Activated CD4-positive, alpha-beta T cell treated with anti-CD3 and anti-CD28 coated beads, Interleukin-2, amount 10 ng/mL, durations not matched to agents 24 days and 14 days (primary cell): ENCODE data around the gene HOXC10. TPM values are rescaled to one million over a fixed set of nuclear protein-coding genes. Genes with fewer than 3 reads are reported as not detected.

Source experiments
- DNase-seq: peaks from one replicate; pipeline ENCODE4 v3.0.0; 2022
- H3K27ac Mint-ChIP-seq: one replicate; pipeline ENCODE4 v1.8.0; 2022; ENCODE audit warnings: mild to moderate bottlenecking, mixed read lengths
- H3K27me3 Mint-ChIP-seq: one replicate; pipeline ENCODE4 v1.8.0; 2022; ENCODE audit warnings: mixed read lengths
- H3K36me3 Mint-ChIP-seq: one replicate; pipeline ENCODE4 v1.8.0; 2022; ENCODE audit warnings: low read depth, mild to moderate bottlenecking, mixed read lengths
- H3K4me1 Mint-ChIP-seq: one replicate; pipeline ENCODE4 v1.8.0; 2021; ENCODE audit warnings: mixed read lengths
- H3K4me3 Mint-ChIP-seq: one replicate; pipeline ENCODE4 v1.8.0; 2022; ENCODE audit warnings: mild to moderate bottlenecking, moderate library complexity, mixed read lengths
- H3K9me3 Mint-ChIP-seq: one replicate; pipeline ENCODE4 v1.8.0; 2021; ENCODE audit warnings: mixed read lengths
- intact Hi-C: fragments of 100-400 bp; cut with micrococcal nuclease; formaldehyde crosslinking; loops from one replicate; pipeline ENCODE4 v1.15.1; 2023
- total RNA-seq: library from RNA; stranded (reverse); gene quantifications from 2 replicates; pipeline ENCODE4 v1.2.3, GENCODE V29; 2022

Gene HOXC10
- total RNA-seq, 1 donor from 2014 or later: not detected

DNA sequence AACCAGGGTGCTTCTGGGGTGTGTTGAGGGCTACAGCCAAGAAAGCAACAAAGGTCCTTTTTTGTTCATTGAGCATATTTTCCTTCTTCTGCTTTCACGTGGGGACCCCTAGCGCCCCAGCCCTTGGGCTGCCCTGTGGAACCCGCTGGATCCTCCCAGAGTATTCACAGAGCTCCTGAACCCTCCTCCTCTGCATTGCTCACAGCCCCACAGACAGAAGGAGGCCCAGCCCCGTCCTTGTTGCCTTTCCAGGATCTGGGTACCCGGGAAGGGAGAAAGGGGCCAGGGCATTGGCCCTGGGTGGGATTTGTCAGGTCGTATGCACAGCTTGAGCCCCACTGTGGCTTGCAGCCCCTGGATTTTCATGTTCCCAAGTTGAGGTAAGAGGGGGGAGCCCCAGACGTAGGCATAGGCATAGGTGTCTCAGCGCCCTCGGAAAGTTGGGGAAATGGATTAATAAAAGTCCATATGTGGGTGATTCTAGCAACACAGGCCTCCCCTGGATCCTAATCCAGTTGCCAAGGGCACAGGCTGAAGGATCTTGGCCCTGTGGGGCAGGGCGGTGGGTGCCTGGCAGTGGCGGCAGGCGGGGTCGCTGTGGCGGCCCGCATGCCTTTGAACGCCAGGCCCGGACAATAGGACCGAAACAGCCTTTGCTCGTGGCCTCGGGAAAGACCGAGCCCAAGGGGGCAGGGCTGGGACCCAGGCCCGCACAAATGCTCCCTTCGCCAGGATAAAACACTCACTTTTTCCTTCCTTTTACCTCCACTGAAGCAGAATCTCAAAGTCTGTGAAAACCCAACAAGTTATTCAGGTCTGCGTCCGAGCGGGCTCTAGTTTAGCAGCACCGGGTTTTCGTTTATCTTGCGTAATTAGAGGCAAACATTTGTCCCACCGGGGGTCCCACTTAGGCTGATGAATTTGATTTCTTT is 3.0 kb upstream of the HOXC10 start:
- no peaks in the 10 kb centered on the region for H3K9me3 Mint-ChIP-seq
- peaks cover 2% of the 10 kb centered on the region for H3K36me3 Mint-ChIP-seq
- no peak overlapping the region for H3K4me3 Mint-ChIP-seq
- peaks cover 91% of the 10 kb centered on the region for H3K27me3 Mint-ChIP-seq
- intact Hi-C loops: loop anchor here (2.0 to 10.0 kb wide), 2 partner anchors 15 to 287 kb away; no protein-coding TSS in a partner anchor
- peaks cover 12% of the 10 kb centered on the region for H3K4me1 Mint-ChIP-seq
- H3K27ac Mint-ChIP-seq: no peak overlapping the region
- no peak for DNase-seq

DNA sequence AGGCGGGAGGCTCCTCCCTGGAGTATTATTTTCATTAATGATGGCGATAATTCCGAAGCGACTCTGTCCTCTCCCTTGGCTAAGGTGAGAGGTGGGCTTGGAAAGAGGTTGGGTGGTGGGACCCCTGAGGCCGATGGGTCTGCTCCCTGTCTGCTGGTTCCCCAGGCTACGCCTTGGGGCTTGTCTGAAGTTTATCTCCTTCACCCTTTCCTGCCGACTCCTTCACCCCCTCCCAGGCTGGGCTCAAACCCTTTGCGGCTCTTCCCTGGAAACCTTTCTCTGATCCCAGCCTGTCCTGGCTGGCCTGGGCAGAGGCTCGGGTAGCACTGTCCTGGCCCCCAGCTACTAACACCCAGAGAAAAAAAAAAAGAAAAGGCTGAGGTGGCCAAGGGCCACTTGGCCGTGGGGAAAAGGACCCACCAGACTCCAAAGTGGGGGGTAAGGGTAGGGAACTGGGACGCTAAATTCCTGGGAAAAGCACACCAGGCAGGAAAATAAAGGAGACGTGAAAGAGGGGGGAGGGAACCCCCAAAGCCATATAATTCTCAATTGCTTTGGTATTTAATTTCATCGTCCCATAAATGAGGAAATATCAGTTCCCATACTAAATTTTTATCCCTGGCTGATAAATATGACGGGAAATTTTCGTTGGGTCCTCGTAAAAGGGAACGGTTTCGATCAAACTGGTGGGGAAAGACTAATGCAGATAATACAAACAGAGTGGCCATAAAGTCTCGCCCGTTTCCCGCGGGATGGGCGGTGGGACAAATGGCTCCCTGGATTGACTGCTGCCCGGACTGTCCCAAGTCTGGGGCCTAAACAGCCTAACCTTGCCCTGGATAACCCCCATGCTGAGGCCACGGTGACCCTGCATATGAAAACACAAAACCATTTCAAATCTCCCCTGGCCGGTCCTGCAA is 2.0 kb upstream of the HOXC10 start:
- no peak for DNase-seq
- no peaks in the 10 kb centered on the region for H3K9me3 Mint-ChIP-seq
- H3K4me1 Mint-ChIP-seq: peaks cover 12% of the 10 kb centered on the region
- intact Hi-C loops: loop anchor here (2.0 to 10.0 kb wide), 2 partner anchors 14 to 288 kb away; no protein-coding TSS in a partner anchor
- H3K27me3 Mint-ChIP-seq: peaks cover 91% of the 10 kb centered on the region
- peaks cover 2% of the 10 kb centered on the region for H3K36me3 Mint-ChIP-seq
- no peak overlapping the region for H3K4me3 Mint-ChIP-seq
- no peak overlapping the region for H3K27ac Mint-ChIP-seq

DNA sequence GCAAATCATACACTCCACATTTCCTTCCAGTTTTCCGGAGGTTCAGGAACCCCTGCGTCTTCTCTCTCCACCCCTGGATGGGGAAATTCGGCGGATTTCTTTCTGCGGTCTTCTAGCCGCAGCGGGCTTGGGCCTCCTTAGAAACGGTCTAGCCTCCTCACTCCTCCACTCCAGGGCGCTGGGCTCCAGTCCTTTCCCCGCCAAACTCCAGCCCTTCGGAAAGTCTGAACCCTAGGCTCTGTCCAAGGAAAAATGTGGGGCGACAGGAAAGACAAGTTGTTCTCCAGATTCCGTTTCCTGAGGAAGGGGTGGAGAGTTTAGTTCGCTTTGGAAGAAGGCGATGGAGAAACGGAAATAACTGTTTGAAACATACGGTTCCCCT is 1.4 kb upstream of the HOXC10 start:
- no peak for DNase-seq
- Mint-ChIP-seq H3K9me3 (no peaks in the 10 kb centered on the region), H3K4me3 (no peak overlapping the region), H3K27me3 (peaks cover 92% of the 10 kb centered on the region), H3K27ac (no peak overlapping the region), H3K4me1 (peaks cover 13% of the 10 kb centered on the region), H3K36me3 (peaks cover 2% of the 10 kb centered on the region)
- intact Hi-C loops: loop anchor here (2.0 to 10.0 kb wide), 2 partner anchors 13 to 289 kb away; no protein-coding TSS in a partner anchor

DNA sequence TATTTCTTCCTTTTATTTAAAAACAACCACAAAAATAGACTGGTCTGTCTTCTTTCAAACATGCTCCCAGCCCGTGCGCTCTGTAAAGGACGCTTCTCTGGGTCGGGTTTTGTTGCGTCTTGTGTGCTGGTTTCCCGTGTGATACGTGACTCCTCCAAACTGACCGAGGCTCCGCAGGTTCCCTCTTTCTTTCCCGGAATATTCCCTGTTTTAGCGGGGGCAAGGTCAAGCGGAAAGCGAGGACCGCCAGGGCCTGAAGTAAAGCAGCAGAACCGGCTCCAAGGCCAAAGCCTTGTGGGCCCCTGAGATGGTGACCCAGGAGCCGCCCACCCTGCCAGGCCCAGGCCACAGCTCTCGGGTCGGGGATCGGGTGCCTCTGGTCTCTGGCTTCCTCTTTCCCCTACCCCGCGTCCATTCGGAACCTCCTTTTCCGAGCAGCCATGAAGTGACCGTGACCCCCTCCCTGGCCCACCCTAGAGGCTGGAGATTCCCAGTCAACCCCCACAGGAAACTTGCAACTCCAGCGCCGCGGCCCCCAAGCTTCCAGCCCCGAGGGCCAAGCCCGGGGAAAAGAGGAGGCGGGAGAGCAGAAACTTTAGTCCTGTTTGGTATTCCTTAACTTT is 885 bp upstream of the HOXC10 start:
- H3K4me1 Mint-ChIP-seq: peaks cover 15% of the 10 kb centered on the region
- peaks cover 2% of the 10 kb centered on the region for H3K36me3 Mint-ChIP-seq
- DNase-seq: no peak
- intact Hi-C loops: loop anchor here (2.0 to 10.0 kb wide), 2 partner anchors 13 to 289 kb away; no protein-coding TSS in a partner anchor
- no peak overlapping the region for H3K27ac Mint-ChIP-seq
- peaks cover 92% of the 10 kb centered on the region for H3K27me3 Mint-ChIP-seq
- H3K4me3 Mint-ChIP-seq: no peak overlapping the region
- H3K9me3 Mint-ChIP-seq: no peaks in the 10 kb centered on the region

DNA sequence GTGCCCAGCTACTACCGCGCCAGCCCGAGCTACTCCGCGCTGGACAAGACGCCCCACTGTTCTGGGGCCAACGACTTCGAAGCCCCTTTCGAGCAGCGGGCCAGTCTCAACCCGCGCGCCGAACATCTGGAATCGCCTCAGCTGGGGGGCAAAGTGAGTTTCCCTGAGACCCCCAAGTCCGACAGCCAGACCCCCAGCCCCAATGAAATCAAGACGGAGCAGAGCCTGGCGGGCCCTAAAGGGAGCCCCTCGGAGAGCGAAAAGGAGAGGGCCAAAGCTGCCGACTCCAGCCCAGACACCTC is 697 bp downstream of the HOXC10 start:
- Mint-ChIP-seq H3K4me1 (peaks cover 24% of the 10 kb centered on the region), H3K36me3 (peaks cover 2% of the 10 kb centered on the region), H3K27me3 (peaks cover 92% of the 10 kb centered on the region), H3K27ac (peak overlapping the region; percentile 39), H3K9me3 (no peaks in the 10 kb centered on the region), H3K4me3 (peak overlapping the region; percentile 59)
- DNase-seq: no peak
- intact Hi-C loops: loop anchor here (10.0 kb wide), 1 partner anchor 291 kb away; no protein-coding TSS in a partner anchor

DNA sequence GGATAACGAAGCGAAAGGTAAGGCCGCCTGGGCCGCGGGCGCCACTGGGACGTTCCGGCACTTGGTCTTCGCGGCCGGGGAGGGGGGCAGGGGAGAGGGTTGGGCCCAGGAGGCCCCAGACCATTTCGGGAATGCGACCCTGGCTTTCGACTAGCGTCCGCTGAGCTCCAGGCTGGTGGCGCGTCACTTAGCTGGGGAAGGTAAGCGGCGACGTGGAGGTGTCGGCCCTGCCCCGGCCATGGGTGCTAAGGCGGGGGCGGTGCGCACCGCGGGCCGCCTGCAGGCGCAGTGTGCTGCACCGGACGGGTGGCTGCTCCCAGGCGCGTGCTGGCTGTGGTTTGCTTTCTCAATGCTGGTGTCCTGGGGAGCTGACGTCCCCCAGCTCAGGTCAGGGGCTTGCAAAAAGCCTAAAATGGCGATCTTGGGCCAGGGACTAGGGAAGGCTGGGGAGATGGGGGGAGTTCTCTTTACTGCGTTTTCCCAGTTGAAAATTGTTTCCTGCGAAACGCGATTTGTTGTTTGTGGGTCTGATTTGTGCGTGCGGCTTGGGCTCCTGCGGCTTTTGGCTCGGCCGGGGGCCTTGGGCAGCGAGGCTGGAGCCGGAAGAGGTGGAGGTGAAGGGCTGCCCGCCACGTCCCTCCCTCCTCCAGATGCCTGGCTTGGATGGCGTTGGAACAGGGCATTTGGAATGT is 1.2 kb downstream of the HOXC10 start:
- DNase-seq: no peak
- peak overlapping the region; percentile 39 for H3K4me3 Mint-ChIP-seq
- no peak overlapping the region for H3K27ac Mint-ChIP-seq
- peaks cover 2% of the 10 kb centered on the region for H3K36me3 Mint-ChIP-seq
- no peaks in the 10 kb centered on the region for H3K9me3 Mint-ChIP-seq
- H3K4me1 Mint-ChIP-seq: peaks cover 24% of the 10 kb centered on the region
- H3K27me3 Mint-ChIP-seq: peaks cover 91% of the 10 kb centered on the region
- intact Hi-C loops: loop anchor here (10.0 kb wide), 1 partner anchor 291 kb away; no protein-coding TSS in a partner anchor

DNA sequence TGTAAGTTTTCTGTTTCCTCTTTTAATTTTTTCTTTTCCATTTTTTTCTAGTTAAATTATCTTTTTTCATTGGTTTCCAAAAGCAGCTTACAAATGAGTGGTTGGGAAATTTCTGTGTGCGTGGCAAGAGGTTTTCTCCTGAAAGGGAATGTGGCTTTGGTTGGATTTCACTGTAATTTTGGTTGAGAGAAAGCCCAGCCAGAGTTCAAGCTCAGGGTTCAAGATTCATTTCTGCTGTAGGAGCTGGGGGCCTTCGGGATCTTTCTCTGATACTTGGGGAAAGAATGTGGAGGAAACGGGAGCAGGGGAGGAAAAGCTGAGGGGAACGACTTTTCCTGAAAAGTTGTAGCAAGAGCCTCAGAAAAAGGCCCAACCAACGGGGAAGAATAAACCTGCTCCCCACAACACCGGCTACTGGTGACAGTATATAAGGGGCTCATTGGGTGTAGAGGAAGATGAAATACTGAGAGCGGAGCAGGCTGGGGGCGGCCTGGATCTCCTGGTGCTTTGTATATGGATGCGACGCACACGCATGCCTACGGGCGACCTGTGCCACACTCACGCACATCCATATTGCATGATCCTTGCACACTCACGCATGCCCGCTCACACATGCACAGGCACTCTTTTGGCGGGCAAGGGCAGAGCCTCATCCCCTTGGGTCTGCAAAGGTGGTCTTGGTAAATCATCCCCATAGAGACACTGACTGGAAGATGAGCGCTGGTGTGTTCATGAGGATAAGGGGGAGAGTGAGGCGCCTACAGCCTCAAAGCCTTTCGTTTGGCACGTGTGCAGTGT is 1.9 kb downstream of the HOXC10 start:
- peaks cover 24% of the 10 kb centered on the region for H3K4me1 Mint-ChIP-seq
- H3K9me3 Mint-ChIP-seq: no peaks in the 10 kb centered on the region
- peaks cover 2% of the 10 kb centered on the region for H3K36me3 Mint-ChIP-seq
- no peak overlapping the region for H3K27ac Mint-ChIP-seq
- DNase-seq: no peak
- peaks cover 90% of the 10 kb centered on the region for H3K27me3 Mint-ChIP-seq
- no peak overlapping the region for H3K4me3 Mint-ChIP-seq
- intact Hi-C loops: loop anchor here (10.0 kb wide), 1 partner anchor 292 kb away; no protein-coding TSS in a partner anchor

DNA sequence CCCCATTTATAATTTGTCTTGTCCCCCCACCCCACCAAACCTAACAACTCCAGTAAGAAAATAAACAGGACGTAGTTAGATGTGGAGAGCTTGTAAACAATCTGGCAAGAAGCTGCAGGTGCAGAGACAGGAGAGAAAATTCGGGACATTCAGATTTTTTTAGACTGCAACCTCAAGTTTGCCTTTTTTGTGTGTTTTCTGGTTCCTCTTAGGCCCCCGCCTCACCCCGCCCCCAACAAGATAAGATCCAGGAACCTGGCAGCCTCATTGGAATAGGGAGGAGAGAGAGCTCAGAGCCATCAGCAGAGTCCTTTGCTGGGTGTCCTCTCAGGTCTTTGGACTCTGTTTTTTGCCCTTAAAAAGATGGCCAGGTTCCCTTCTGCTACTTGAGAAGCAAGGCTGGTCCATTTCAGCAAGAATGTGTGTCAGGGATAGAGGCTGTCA is 2.9 kb downstream of the HOXC10 start:
- DNase-seq: no peak
- peaks cover 24% of the 10 kb centered on the region for H3K4me1 Mint-ChIP-seq
- intact Hi-C loops: loop anchor here (10.0 kb wide), 1 partner anchor 293 kb away; no protein-coding TSS in a partner anchor

DNA sequence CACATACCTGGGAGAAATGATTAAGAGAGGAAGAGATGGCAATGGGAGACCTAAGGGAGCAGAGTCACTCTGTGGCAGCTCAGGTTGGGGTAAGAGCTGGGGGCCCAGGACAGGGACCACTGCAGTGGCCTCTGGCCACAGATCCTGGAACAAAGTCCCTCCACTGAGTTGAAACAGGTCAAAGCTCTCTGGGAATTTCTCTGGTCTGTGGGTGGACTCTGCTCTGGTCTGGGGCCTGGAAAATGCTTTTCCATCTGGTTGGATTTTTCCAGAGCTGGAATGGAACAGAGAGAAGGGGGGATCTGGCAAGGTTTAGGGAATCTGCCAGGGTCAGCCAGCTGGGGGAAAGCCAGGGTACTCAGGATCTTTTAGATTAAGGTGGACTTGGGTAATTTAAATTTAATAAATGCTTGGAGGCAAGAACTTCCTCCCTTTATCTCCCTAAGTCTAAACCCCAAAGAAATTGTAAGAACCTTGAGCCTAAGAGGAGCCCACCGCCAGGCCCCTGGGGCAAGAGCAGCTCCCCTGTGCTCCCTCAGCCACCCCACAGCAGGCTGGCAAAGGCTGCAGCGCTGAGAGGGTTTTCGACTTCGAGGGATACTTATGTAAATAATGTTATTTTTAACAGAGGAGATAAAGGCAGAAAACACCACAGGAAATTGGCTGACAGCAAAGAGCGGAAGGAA is 3.7 kb downstream of the HOXC10 start:
- no peak overlapping the region for H3K27ac Mint-ChIP-seq
- intact Hi-C loops: loop anchor here (10.0 kb wide), 1 partner anchor 294 kb away; no protein-coding TSS in a partner anchor
- no peak for DNase-seq
- peaks cover 2% of the 10 kb centered on the region for H3K36me3 Mint-ChIP-seq
- no peak overlapping the region for H3K4me3 Mint-ChIP-seq
- H3K27me3 Mint-ChIP-seq: peaks cover 91% of the 10 kb centered on the region
- H3K9me3 Mint-ChIP-seq: no peaks in the 10 kb centered on the region
- peaks cover 24% of the 10 kb centered on the region for H3K4me1 Mint-ChIP-seq

More for the DNA sequence above, 2.9 kb downstream of the HOXC10 start:
- Mint-ChIP-seq H3K36me3 (peaks cover 2% of the 10 kb centered on the region), H3K27ac (no peak overlapping the region), H3K27me3 (peaks cover 91% of the 10 kb centered on the region), H3K9me3 (no peaks in the 10 kb centered on the region), H3K4me3 (no peak overlapping the region)

DNA sequence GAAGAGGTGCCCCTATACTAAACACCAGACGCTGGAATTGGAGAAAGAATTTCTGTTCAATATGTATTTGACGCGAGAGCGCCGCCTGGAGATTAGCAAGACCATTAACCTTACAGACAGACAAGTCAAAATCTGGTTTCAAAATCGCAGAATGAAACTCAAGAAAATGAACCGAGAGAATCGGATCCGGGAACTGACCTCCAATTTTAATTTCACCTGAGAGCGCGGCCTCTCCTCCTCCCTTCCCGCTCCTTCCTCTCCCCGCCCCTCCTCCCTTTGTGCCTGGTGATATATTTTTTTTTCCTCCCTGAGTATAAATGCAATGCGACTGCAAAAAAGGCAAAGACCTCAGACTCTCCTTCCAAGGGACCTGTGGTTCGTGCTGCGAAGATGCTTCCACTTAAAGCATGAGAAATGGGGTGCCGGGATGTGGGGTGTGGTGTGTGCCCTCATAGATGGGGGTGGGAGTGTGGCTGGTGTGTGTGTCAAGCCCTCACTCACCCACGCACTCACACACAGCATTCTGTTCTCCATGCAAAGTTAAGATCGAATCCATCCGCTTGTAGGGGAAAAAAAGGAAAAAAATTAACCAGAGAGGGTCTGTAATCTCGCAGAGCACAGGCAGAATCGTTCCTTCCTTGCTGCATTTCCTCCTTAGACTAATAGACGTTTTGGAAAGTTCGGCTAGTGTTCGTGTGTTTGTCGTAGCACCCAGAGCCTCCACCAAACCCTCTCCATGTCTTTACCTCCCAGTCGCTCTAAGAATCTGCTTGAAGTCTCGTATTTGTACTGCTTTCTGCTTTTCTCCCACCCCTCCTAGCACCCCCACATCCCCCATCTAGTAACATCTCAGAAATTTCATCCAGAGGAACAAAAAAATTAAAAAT is 4.5 kb downstream of the HOXC10 start:
- H3K4me1 Mint-ChIP-seq: peaks cover 26% of the 10 kb centered on the region

More for the DNA sequence above, 4.5 kb downstream of the HOXC10 start:
- Mint-ChIP-seq H3K4me3 (peak overlapping the region; percentile 10), H3K27me3 (peaks cover 93% of the 10 kb centered on the region), H3K9me3 (no peaks in the 10 kb centered on the region), H3K27ac (no peak overlapping the region), H3K36me3 (peaks cover 5% of the 10 kb centered on the region)
- DNase-seq: peak; percentile 77
- intact Hi-C loops: loop anchor here (10.0 kb wide), 2 partner anchors 55 to 295 kb away; partner anchors contain the start of gene HOXC13
